NCI-H748 (cell line): ENCODE data around the gene DNASE2.
A peak's percentile ranks its signal among the peaks of the same experiment; 100 is the strongest.

Source experiments
- DNase-seq: peaks from one replicate; lab custom pipeline; 2025; ENCODE audit not compliant: unreplicated experiment; lab: John Stamatoyannopoulos, UW

The DNASE2 gene

GRCh38 chr19:12834976-12835757, 46.1 kb downstream of the DNASE2 start:
- peak; percentile 72 for DNase-seq

- DNase-seq: peak; percentile 51
These were observed 46.7 kb downstream of the DNASE2 start, which contains the start of gene RTBDN for GRCh38 chr19:12834566-12834943. Gene RTBDN (minus strand): TSS chr19:12834579. CDS start chr19:12829979, 4,600 bp downstream.

GRCh38 chr19:12833738-12834565, 47.3 kb downstream of the DNASE2 start:
- peak; percentile 69 for DNase-seq

- no peak for DNase-seq
These were observed 47.9 kb downstream of the DNASE2 start for GRCh38 chr19:12833418-12833737.

GRCh38 chr19:12828494-12828893, 52.8 kb downstream of the DNASE2 start:
- DNase-seq: peak; percentile 59

- DNase-seq: peak; percentile 42
These were observed 55.8 kb downstream of the DNASE2 start for GRCh38 chr19:12825254-12826131.
